Dermis lymphatic vessel endothelial cell (primary cell): ENCODE results near the gene PMFBP1. TPM values are rescaled to one million over a fixed set of nuclear protein-coding genes. Genes with fewer than 3 reads are reported as not detected.

Source experiments
- total RNA-seq: library from RNA; depleted of rRNA; stranded (reverse); fragments of >200 nt; gene quantifications from 2 replicates; pipeline ENCODE4 v1.2.1, GENCODE V29; 2014

PMFBP1 gene, protein sequence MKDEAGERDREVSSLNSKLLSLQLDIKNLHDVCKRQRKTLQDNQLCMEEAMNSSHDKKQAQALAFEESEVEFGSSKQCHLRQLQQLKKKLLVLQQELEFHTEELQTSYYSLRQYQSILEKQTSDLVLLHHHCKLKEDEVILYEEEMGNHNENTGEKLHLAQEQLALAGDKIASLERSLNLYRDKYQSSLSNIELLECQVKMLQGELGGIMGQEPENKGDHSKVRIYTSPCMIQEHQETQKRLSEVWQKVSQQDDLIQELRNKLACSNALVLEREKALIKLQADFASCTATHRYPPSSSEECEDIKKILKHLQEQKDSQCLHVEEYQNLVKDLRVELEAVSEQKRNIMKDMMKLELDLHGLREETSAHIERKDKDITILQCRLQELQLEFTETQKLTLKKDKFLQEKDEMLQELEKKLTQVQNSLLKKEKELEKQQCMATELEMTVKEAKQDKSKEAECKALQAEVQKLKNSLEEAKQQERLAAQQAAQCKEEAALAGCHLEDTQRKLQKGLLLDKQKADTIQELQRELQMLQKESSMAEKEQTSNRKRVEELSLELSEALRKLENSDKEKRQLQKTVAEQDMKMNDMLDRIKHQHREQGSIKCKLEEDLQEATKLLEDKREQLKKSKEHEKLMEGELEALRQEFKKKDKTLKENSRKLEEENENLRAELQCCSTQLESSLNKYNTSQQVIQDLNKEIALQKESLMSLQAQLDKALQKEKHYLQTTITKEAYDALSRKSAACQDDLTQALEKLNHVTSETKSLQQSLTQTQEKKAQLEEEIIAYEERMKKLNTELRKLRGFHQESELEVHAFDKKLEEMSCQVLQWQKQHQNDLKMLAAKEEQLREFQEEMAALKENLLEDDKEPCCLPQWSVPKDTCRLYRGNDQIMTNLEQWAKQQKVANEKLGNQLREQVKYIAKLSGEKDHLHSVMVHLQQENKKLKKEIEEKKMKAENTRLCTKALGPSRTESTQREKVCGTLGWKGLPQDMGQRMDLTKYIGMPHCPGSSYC
- under 0.01 and 0.11 TPM in 2 replicates for total RNA-seq

DNA sequence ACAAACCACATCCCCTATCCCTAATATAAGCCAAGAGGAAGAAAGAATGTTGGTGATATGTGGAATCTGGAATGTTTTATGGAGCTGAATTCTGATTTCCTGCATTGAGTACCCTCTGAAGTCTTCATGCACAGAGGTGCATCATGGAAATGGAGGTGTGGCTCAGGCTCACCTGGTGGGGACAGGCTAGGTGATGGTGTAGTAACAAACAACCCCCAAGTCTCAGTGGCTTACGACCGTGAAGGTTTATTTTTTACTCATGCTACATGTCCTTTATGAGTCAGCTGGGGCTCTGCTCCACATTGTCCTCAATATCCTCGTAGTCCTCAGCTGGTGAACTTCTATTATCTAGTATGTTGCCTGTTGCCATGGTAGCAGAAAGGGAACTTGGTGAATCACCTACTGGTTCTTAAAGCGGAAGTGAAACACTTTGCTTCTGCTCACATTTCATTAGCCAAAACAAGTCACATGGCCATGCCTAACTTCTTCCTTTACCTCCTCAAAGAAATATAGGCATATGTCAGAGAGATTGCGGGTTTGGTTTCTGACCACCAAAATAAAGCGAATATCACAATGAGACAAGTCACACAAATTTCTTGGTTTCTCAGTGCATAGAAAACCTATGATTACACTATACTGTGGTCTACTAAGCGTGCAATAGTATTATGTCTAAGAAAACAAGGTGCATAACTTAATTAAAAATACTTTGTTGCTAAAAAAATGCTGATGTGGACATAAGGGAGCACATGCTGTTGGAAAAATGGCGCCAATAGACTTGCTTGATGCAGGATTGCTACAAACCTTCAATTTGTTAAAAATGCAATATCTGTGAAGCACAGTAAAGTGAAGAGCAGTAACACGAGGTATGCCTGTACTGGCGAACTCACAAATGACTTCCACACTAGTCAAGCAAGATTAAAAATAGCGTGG is at the start of gene PMFBP1:
Gene PMFBP1, minus strand, starts transcription at position 51 of the 930 bp plus-strand sequence. CDS start 947 bp downstream, outside the sequence.

DNA sequence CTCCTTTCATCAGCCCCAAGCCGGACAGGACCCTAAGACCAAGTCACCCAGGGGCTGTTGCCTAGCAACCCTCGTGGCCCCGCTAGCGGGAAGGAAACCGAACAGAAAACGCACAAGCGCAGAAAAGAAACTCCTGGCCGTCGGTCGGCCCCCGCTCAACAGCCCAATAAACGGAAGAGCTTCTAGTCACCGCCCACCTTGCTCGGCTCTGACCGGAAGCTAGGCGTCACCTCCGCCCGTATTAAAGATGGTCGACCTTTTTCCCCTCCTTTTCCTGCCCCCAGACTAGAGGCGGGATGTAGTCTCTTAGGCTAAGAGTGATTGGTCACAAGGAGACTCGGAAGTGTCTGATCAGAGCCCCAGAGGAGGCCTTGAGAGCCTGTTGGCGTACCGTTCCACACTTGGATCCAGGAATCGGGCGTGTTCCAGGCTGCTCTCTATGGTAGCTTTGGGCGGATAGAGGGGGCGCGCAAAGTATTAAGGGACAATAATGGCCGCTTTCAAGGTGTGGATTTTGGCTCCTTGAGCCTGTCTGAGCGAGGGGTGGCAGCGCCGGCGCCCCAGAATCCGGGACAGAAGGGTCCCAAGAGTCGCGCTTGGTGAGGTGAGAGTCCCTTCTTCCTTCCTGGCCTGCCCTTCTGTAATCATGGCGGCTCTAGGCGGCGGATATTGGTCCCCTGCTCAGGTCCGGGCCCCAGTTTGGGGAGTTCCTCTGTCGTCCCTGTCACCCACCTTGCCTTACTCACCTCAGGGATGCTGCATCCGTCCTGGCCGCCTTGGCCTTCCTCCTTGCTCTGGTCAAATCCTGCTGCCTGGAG is 78.3 kb downstream of the PMFBP1 start, which contains the start of the genes DHX38 and TXNL4B:
Gene DHX38, plus strand, starts transcription at position 400 of the 818 bp plus-strand sequence. CDS start 2,311 bp downstream, outside the sequence.
Gene TXNL4B, minus strand, starts transcription at position 173 of the 818 bp plus-strand sequence. CDS start 2,871 bp downstream, outside the sequence.

Other genes starting within 250 kb of the PMFBP1 start
- gene PKD1L3, start 171.8 kb downstream of the PMFBP1 start, total RNA-seq: under 0.01 TPM in 1 of 2 replicates, not detected in the other
- gene DHODH, start 163.4 kb downstream of the PMFBP1 start, total RNA-seq: 2.5 and 3.9 TPM in 2 replicates
- gene HP, start 117.7 kb downstream of the PMFBP1 start, total RNA-seq: not detected in 2 replicates
- gene HPR, start 108.9 kb downstream of the PMFBP1 start, total RNA-seq: not detected in 2 replicates
- 4.9 and 9.8 TPM in 2 replicates for gene TXNL4B, start 78.5 kb downstream of the PMFBP1 start, total RNA-seq
- gene DHX38, start 78.3 kb downstream of the PMFBP1 start, total RNA-seq: 89.2 and 98.2 TPM in 2 replicates